H1 (cell line): ENCODE data around the gene GPR162. TPM values are rescaled to one million over a fixed set of nuclear protein-coding genes. Genes with fewer than 3 reads are reported as not detected.
A peak's percentile ranks its signal among the peaks of the same experiment; 100 is the strongest.

ENCODE experiments used
- CTCF ChIA-PET: fragments of 300-600 bp; sonication (Branson Sonifier 250); formaldehyde crosslinking; loops from one replicate; lab custom pipeline; 2021; ENCODE audit not compliant: partially characterized antibody; lab: Charles Lee
- POLR2A ChIA-PET: fragments of 300-600 bp; sonication (Branson Sonifier 250); formaldehyde crosslinking; loops from one replicate; lab custom pipeline; 2021; ENCODE audit warnings: inconsistent platforms; ENCODE audit not compliant: partially characterized antibody; lab: Charles Lee
- DNase-seq, 2 experiments: peaks; one replicate each; pipeline versions ENCODE4 v3.0.0 to v3.0.0-alpha.2; 2010 to 2022; ENCODE audit warnings: low spot score in 2 of 2, low read depth in 1 of 2, mixed read lengths in 1 of 2
- FAIRE-seq: peaks from 2 replicates; lab custom pipeline; 2011; peaks lifted over from hg19 to GRCh38; lab: Jason Lieb, UNC
- H2AFZ ChIP-seq: 2 replicates; pipeline ENCODE4 v1.8.1; 2012; ENCODE audit warnings: low read length, inconsistent platforms
- H2AK5ac ChIP-seq: 2 replicates; pipeline ENCODE4 v1.6.1; 2013; ENCODE audit warnings: low read depth, low read length
- H2BK120ac ChIP-seq: replicated peaks from 2 replicates; pipeline ENCODE3; 2013; ENCODE audit warnings: low read depth, low read length, inconsistent platforms
- H2BK12ac ChIP-seq: 2 replicates; pipeline ENCODE4 v1.6.1; 2013; ENCODE audit warnings: low read depth, low read length
- H2BK15ac ChIP-seq: 2 replicates; pipeline ENCODE4 v1.6.1; 2013; ENCODE audit warnings: low read length
- H2BK20ac ChIP-seq: 2 replicates; pipeline ENCODE4 v1.6.1; 2013; ENCODE audit warnings: low read length
- H2BK5ac ChIP-seq: 2 replicates; pipeline ENCODE4 v1.6.1; 2013; ENCODE audit warnings: low read depth, low read length
- H3K14ac ChIP-seq: 2 replicates; pipeline ENCODE4 v1.6.1; 2013; ENCODE audit warnings: inconsistent platforms; ENCODE audit not compliant: insufficient read length
- H3K18ac ChIP-seq: 2 replicates; pipeline ENCODE4 v1.6.1; 2013; ENCODE audit warnings: low read length; ENCODE audit errors: extremely low read depth
- H3K23ac ChIP-seq: 2 replicates; pipeline ENCODE4 v1.6.1; 2013; ENCODE audit warnings: inconsistent platforms; ENCODE audit not compliant: insufficient read length
- H3K23me2 ChIP-seq: 2 replicates; pipeline ENCODE4 v1.6.1; 2013; ENCODE audit warnings: low read depth, low read length
- H3K27ac ChIP-seq: 2 replicates; pipeline ENCODE4 v1.6.1; 2011; ENCODE audit warnings: low read depth, low read length, inconsistent platforms
- H3K27me3 ChIP-seq, 4 experiments: replicated peaks in 1 of 4; 1 replicate in 1 of 4; 2 replicates in 3 of 4; pipeline versions ENCODE4 v1.6.1 to v1.8.1; 2011 to 2013; ENCODE audit warnings: low read length in 3 of 4, mild to moderate bottlenecking in 3 of 4, inconsistent platforms in 2 of 4, mixed read lengths in 2 of 4, moderate library complexity in 1 of 4; ENCODE audit not compliant: control insufficient read depth in 3 of 4, insufficient read depth in 3 of 4; ENCODE audit errors: extremely low read depth in 1 of 4
- H3K36me3 ChIP-seq, 4 experiments: 2 replicates each; pipeline versions ENCODE4 v1.6.1 to v1.8.1; 2011 to 2013; ENCODE audit warnings: mild to moderate bottlenecking in 4 of 4, low read length in 3 of 4, moderate library complexity in 2 of 4, control low read depth in 1 of 4, inconsistent platforms in 1 of 4; ENCODE audit not compliant: insufficient read depth in 4 of 4, control insufficient read depth in 2 of 4
- H3K4ac ChIP-seq: replicated peaks from 2 replicates; pipeline ENCODE3; 2013; ENCODE audit warnings: low read length, low read depth, mixed read lengths, inconsistent platforms; ENCODE audit not compliant: insufficient read length
- H3K4me1 ChIP-seq, 4 experiments: replicated peaks in 1 of 4; 1 replicate in 1 of 4; 2 replicates in 3 of 4; pipeline versions ENCODE4 v1.6.1 to v1.8.1; 2011 to 2013; ENCODE audit warnings: low read length in 3 of 4, inconsistent platforms in 2 of 4, mixed read lengths in 1 of 4; ENCODE audit not compliant: insufficient read depth in 4 of 4, control insufficient read depth in 3 of 4
- H3K4me2 ChIP-seq, 2 experiments: 2 replicates each; pipeline versions ENCODE4 v1.6.1 to v1.8.1; 2011 to 2013; ENCODE audit warnings: low read depth in 2 of 2, low read length in 2 of 2, control low read depth in 1 of 2, inconsistent platforms in 1 of 2, mild to moderate bottlenecking in 1 of 2; ENCODE audit not compliant: insufficient read depth in 1 of 2
- H3K4me3 ChIP-seq, 4 experiments: fragments of 200-600, 300-600 bp in 1 of 4; sonication (generic), shearing (Covaris generic), sonication (Bioruptor Twin) in 1 of 4; 2 replicates each; pipeline versions ENCODE4 v1.5.1 to v1.8.1; 2011 to 2016; ENCODE audit warnings: low read length in 4 of 4, low read depth in 3 of 4, control low read depth in 2 of 4, inconsistent platforms in 2 of 4, mild to moderate bottlenecking in 2 of 4, mixed read lengths in 1 of 4, moderate library complexity in 1 of 4; ENCODE audit not compliant: insufficient read depth in 2 of 4; ENCODE audit errors: extremely low read depth in 1 of 4
- H3K56ac ChIP-seq: replicated peaks from 2 replicates; pipeline ENCODE3; 2013; ENCODE audit warnings: low read depth, mild to moderate bottlenecking, mixed read lengths, low read length, inconsistent platforms; ENCODE audit not compliant: insufficient read length
- H3K79me1 ChIP-seq: 2 replicates; pipeline ENCODE4 v1.6.1; 2013; ENCODE audit warnings: low read depth, low read length, control low read depth
- H3K79me2 ChIP-seq, 2 experiments: 2 replicates each; pipeline versions ENCODE4 v1.6.1 to v1.8.1; 2012 to 2013; ENCODE audit warnings: low read length in 2 of 2, mild to moderate bottlenecking in 2 of 2, inconsistent platforms in 1 of 2; ENCODE audit not compliant: insufficient read depth in 2 of 2, control insufficient read depth in 1 of 2
- H3K9ac ChIP-seq, 4 experiments: replicated peaks in 1 of 4; 1 replicate in 1 of 4; 2 replicates in 3 of 4; pipeline versions ENCODE4 v1.6.1 to v1.8.1; 2011 to 2013; ENCODE audit warnings: low read depth in 3 of 4, low read length in 3 of 4, control low read depth in 2 of 4, mild to moderate bottlenecking in 2 of 4, moderate library complexity in 2 of 4, inconsistent platforms in 1 of 4; ENCODE audit errors: extremely low read depth in 1 of 4
- H3K9me3 ChIP-seq, 2 experiments: 2 replicates each; pipeline versions ENCODE4 v1.6.1 to v1.8.1; 2012 to 2013; ENCODE audit warnings: mild to moderate bottlenecking in 2 of 2, moderate library complexity in 2 of 2, control low read depth in 1 of 2, inconsistent platforms in 1 of 2, low read depth in 1 of 2, low read length in 1 of 2, mixed read lengths in 1 of 2; ENCODE audit not compliant: insufficient read depth in 2 of 2
- H4K20me1 ChIP-seq, 2 experiments: replicated peaks in 1 of 2; 2 replicates each; pipeline versions ENCODE3 to v1.8.1; 2011 to 2013; ENCODE audit warnings: inconsistent platforms in 2 of 2, low read length in 2 of 2, mild to moderate bottlenecking in 1 of 2; ENCODE audit not compliant: insufficient read depth in 2 of 2, control insufficient read depth in 1 of 2
- H4K5ac ChIP-seq: 2 replicates; pipeline ENCODE4 v1.6.1; 2013; ENCODE audit warnings: low read length, low read depth, mixed read lengths, inconsistent platforms; ENCODE audit not compliant: insufficient read length
- H4K8ac ChIP-seq: 2 replicates; pipeline ENCODE4 v1.8.0; 2013; ENCODE audit warnings: mild to moderate bottlenecking, moderate library complexity, low read length, inconsistent platforms; ENCODE audit not compliant: insufficient read depth; ENCODE audit errors: extremely low read depth
- H4K91ac ChIP-seq: replicated peaks from 2 replicates; pipeline ENCODE3; 2013; ENCODE audit warnings: low read length, mixed read lengths, inconsistent platforms; ENCODE audit not compliant: insufficient read length
- ATF2 ChIP-seq: IDR thresholded peaks from 2 replicates; pipeline ENCODE4 v1.6.1; 2012; ENCODE audit warnings: low read length, inconsistent platforms
- CTBP2 ChIP-seq: IDR thresholded peaks from 2 replicates; pipeline ENCODE4 v1.7.0; 2011; ENCODE audit warnings: borderline replicate concordance, mild to moderate bottlenecking, moderate library complexity, mixed read lengths, low read length; ENCODE audit not compliant: insufficient read depth, insufficient read length
- KDM1A ChIP-seq: fragments of 200-600, 300-600 bp; sonication (generic); IDR thresholded peaks from 2 replicates; pipeline ENCODE4 v1.7.1; 2016; ENCODE audit warnings: mild to moderate bottlenecking, low read length, borderline replicate concordance
- RAD21 ChIP-seq, 2 experiments: IDR thresholded peaks in 1 of 2; conservative IDR thresholded peaks in 1 of 2; 2 replicates each; pipeline ENCODE4 v1.6.1; 2011; ENCODE audit warnings: low read depth in 2 of 2, low read length in 2 of 2, improper control_type of control experiment in 1 of 2, inconsistent platforms in 1 of 2, mild to moderate bottlenecking in 1 of 2, moderate library complexity in 1 of 2
- SP1 ChIP-seq: IDR thresholded peaks from 2 replicates; pipeline ENCODE4 v1.6.1; 2011; ENCODE audit warnings: low read depth, low read length
- TAF1 ChIP-seq: IDR thresholded peaks from 2 replicates; pipeline ENCODE4 v1.6.1; 2011; ENCODE audit warnings: mild to moderate bottlenecking, low read depth, low read length
- WGBS, 2 experiments: shearing (Covaris generic) in 1 of 2; methylation state at CpG; one replicate each; pipeline versions ENCODE4 v1.1.6 to v1.1.7; 2013 to 2015; ENCODE audit warnings: low lambda C conversion rate in 2 of 2, mixed read lengths in 2 of 2, inconsistent platforms in 1 of 2, low coverage in 1 of 2, missing lambda C conversion rate in 1 of 2; ENCODE audit not compliant: insufficient replicate concordance in 2 of 2, insufficient coverage in 1 of 2, insufficient read length in 1 of 2; ENCODE audit errors: extremely low coverage in 1 of 2, missing lambda C conversion rate in 1 of 2; 5-methylcytosine and 5-hydroxymethylcytosine counted together
- polyA plus RNA-seq, 7 experiments: library from polyadenylated mRNA; depleted of rRNA in 3 of 7; stranded (reverse) in 5 of 7; unstranded in 2 of 7; fragments of >200 nt in 5 of 7; fragments of 200-250 nt in 2 of 7; gene quantifications; 1 replicate in 5 of 7; 2 replicates in 1 of 7; 4 replicates in 1 of 7; pipeline versions ENCODE4 v1.2.1 to v1.2.3, GENCODE V29; 2011 to 2013; ENCODE audit warnings: missing spikeins in 2 of 7, mixed read lengths in 2 of 7
- total RNA-seq: library from RNA; stranded (reverse); fragmentation: NEBNext Ultra II Directional; extraction: Animal tissue kit (Norgen Biotek cat#: 25700); gene quantifications from 2 replicates; pipeline ENCODE4 v1.2.1, GENCODE V29; 2021

The GPR162 gene
- total and polyA plus RNA-seq, 2 of the 8 experiments (the other 6 are each of a cell fraction or from before 2014, with no cell fraction given), result 7.3 to 8.8 TPM

- ChIA-PET POLR2A (interaction anchor here (0.9 to 10.4 kb wide), 15 partner anchors 9 to 165 kb away, joined by 3 to 97 read pairs (median 5); partner anchors contain the start of genes CD4, COPS7A, GPR162 and MLF2), CTCF (interaction anchor here (0.5 to 29.6 kb wide), 21 partner anchors 9 to 972 kb away, joined by 3 to 532 read pairs (median 6); partner anchors contain the start of genes CD4, GNB3, GPR162 and LAG3)
- FAIRE-seq (no peak), DNase-seq (peak in 1 of 2 experiments; percentile 70)
- 0 out of 2 replicates have a peak overlapping the region, but pooled peaks have one; percentile 32 for H2BK20ac ChIP-seq
- H3K23ac ChIP-seq, result no peak overlapping the region
- no peaks in the 10 kb centered on the region for H3K79me1 ChIP-seq
- H3K9me3 ChIP-seq, result no peaks in the 10 kb centered on the region
- no peak overlapping the region for H3K56ac ChIP-seq
- H3K27me3 ChIP-seq, result peaks cover 0 to 29% (median 20%) of the 10 kb centered on the region in 4 experiments; a peak in 5 of 7 replicates
- H4K20me1 ChIP-seq, result no peaks in the 10 kb centered on the region
- H2BK12ac ChIP-seq, result peak overlapping the region; percentile 92
- no peak overlapping the region for H4K8ac ChIP-seq
- H3K79me2 ChIP-seq, result no peaks in the 10 kb centered on the region
- peak overlapping the region; percentile 97 for H3K18ac ChIP-seq
- 23% methylated on average over 14 of the region's 14 CpGs; no CpG with 5 or more reads in 1 of the 2 experiments for WGBS, 2 experiments
- peaks cover 15% of the 10 kb centered on the region for H3K23me2 ChIP-seq
- H4K91ac ChIP-seq, result peak overlapping the region; percentile 2
- peak overlapping the region; percentile 61; the same call in 1 of the 2 replicates for H2BK5ac ChIP-seq
- peaks cover 5 to 20% (median 14%) of the 10 kb centered on the region in 4 experiments for H3K4me1 ChIP-seq
- no peak overlapping the region for H3K4ac ChIP-seq
- H3K9ac ChIP-seq, result no peak overlapping the region
- H3K36me3 ChIP-seq, result no peaks in the 10 kb centered on the region
- no peak for TF ChIP-seq ATF2
- TF ChIP-seq CTBP2, result no peak
- no peak for TF ChIP-seq KDM1A
- peak; percentile 74 for TF ChIP-seq SP1
- TF ChIP-seq TAF1, result 0 out of 2 replicates have a peak, but pooled peaks have one; percentile 25
- 0 out of 4 replicates have a peak, but pooled peaks of 1 of the 2 experiments have one; percentile 3 for TF ChIP-seq RAD21 (IDR thresholded peaks at IDR 0.05 in 1 of 2, conservative IDR thresholded peaks at IDR 0.05 in 1 of 2; ENCODE audit: low read depth in 2 of 2, low read length in 2 of 2)
- H2BK15ac ChIP-seq, result peak overlapping the region; percentile 98; the same call in 1 of the 2 replicates
- peak overlapping the region; percentile 29 to 67 (median 54) for H3K4me3 ChIP-seq
- no peak overlapping the region for H2BK120ac ChIP-seq
- H4K5ac ChIP-seq, result no peak overlapping the region
- peak overlapping the region; percentile 88 to 90 for H3K4me2 ChIP-seq
- H2AK5ac ChIP-seq, result no peak overlapping the region
- peak overlapping the region; percentile 14; the same call in 1 of the 2 replicates for H2AFZ ChIP-seq
- no peak overlapping the region for H3K27ac ChIP-seq
- H3K14ac ChIP-seq, result no peak overlapping the region
Observed at GRCh38 chr12:6778217-6778573, 43.4 kb upstream of the GPR162 start.
